ENCODE measurements around the gene PCDHGB4.
"Not testable (repeated sequence)": the region's sequence is repeated elsewhere in the genome, so short reads cannot be mapped to it uniquely, and the experiment has no call there.

PCDHGB4 gene

DNA sequence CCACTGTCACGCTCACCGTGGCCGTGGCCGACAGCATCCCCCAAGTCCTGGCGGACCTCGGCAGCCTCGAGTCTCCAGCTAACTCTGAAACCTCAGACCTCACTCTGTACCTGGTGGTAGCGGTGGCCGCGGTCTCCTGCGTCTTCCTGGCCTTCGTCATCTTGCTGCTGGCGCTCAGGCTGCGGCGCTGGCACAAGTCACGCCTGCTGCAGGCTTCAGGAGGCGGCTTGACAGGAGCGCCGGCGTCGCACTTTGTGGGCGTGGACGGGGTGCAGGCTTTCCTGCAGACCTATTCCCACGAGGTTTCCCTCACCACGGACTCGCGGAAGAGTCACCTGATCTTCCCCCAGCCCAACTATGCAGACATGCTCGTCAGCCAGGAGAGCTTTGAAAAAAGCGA, 45.2 kb downstream of the PCDHGB4 start:
- DNase-seq = not testable (repeated sequence)

DNA sequence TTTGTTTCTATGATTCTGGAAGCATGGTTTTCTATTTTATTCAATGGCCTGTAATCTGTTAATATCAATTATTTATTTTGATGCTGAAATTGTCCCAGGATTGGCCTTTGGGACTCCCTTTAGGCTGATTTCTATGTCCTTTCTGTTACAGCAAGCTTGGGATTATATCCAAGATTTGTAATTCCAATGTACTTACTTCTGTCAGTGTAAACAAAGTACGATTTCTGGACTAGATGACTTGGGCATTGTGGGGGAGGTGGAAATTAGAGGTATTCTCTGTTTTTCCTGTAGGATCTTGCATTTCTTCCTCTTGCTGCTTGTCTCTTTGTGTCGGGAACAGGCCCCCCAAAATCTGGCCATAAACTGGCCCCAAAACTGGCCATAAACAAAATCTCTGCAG, 46.5 kb downstream of the PCDHGB4 start:
- no peak for DNase-seq

DNA sequence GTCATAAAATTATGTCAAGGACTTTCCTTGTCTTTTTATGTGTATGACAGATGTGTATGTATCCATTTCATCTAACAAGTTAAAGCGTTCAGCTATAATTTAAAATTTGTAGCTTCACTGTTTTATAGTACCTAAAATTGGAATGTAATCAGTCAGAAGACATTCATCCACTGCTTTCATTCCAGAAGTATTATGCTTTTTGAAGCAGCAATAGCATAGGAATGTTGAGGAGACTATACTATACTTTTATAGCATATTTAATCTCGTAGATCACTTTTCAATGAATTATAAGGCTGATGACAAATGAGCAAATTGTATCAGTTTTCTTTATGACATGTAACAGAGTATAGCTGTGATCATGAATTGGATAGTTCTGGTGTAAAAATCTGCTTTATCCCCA, 49.7 kb downstream of the PCDHGB4 start:
- DNase-seq = no peak

DNA sequence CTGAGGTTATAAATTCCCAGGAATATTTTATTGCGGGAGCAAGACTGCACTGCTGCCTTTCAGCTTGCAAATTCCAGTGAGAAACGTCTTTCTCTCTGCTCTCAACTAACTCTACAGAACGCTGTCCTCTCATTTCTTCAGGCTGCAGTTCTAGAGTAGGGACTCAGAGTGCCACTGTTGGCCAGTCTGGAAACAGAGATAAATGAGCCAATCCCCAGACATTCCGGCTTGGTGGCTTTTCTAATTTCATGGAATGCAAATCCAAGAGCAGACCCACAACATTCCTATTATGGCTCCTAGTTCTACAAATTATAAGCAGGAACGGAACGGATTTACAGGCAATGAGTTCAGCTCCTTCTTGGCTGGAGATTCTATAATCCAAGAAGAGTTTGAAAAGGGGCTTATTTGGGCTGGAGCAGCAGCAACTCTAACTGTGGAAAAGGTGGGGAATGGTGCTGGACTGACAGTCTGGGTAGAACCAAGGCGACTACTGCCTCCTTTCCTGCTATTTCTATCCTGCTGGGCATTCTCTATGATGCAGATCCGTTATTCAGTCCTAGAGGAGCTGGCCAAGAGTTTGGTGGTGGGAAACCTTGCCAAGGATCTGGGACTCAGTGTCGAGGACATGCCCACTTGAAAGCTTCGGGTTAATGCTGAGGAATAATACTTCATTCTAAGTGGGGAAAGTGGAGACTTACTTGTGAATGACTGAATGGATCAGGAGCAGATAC, 52.1 kb downstream of the PCDHGB4 start:
- DNase-seq = no peak

All from NCI-H1105 (cell line).